Heart right ventricle (tissue), 16 donors: Measurements from ENCODE around the gene SMIM17. TPM values are rescaled to one million over a fixed set of nuclear protein-coding genes. Genes with fewer than 3 reads are reported as not detected.

Experiments
- ATAC-seq, 8 donors: fragments of 200-7000 bp; cut with Tn5 transposase; one replicate each; pipeline ENCODE4 v1.9.1; 2020; ENCODE audit warnings: mild to moderate bottlenecking in 8 of 8, moderate library complexity in 8 of 8, moderate number of reproducible peaks in 1 of 8
- DNase-seq, 2 donors: peaks; one replicate each; pipeline ENCODE4 v3.0.0-alpha.2; 2020
- H3K27ac ChIP-seq, 10 donors: fragments of 200-600 bp; sonication (generic) in 2 of 10; one replicate each; pipeline versions ENCODE4 v1.5.0 to v1.8.0; 2020 to 2022; ENCODE audit warnings: mild to moderate bottlenecking in 3 of 10
- H3K27me3 ChIP-seq, 7 donors: fragments of 200-600 bp; one replicate each; pipeline ENCODE4 v1.8.0; 2021 to 2022; ENCODE audit warnings: mild to moderate bottlenecking in 2 of 7
- H3K36me3 ChIP-seq, 9 donors: fragments of 200-600 bp; sonication (generic) in 1 of 9; one replicate each; pipeline versions ENCODE4 v1.5.0 to v1.8.0; 2020 to 2022; ENCODE audit warnings: mild to moderate bottlenecking in 2 of 9
- H3K4me1 ChIP-seq, 9 donors: fragments of 200-600 bp; sonication (generic) in 1 of 9; one replicate each; pipeline versions ENCODE4 v1.5.0 to v1.8.0; 2020 to 2022; ENCODE audit warnings: mild to moderate bottlenecking in 4 of 9
- H3K4me3 ChIP-seq, 10 donors: fragments of 200-600 bp; sonication (generic) in 2 of 10; one replicate each; pipeline versions ENCODE4 v1.5.0 to v1.8.0; 2020 to 2022; ENCODE audit warnings: mild to moderate bottlenecking in 7 of 10, moderate library complexity in 2 of 10
- H3K9me3 ChIP-seq, 11 donors: fragments of 200-600 bp in 10 of 11; sonication (generic) in 2 of 11; one replicate each; pipeline versions ENCODE4 v1.5.0 to v1.8.0; 2013 to 2022; ENCODE audit warnings: mild to moderate bottlenecking in 2 of 11, control low read depth in 1 of 11, moderate library complexity in 1 of 11
- WGBS, 2 donors: extraction: QIAGEN DNeasy Blood & Tissue Kit; methylation state at CpG; one replicate each; pipeline ENCODE4 v1.1.7; 2013; ENCODE audit warnings: inconsistent platforms in 1 of 2; 5-methylcytosine and 5-hydroxymethylcytosine counted together
- intact Hi-C, 10 donors: fragments of 100-400 bp; cut with DNase I; formaldehyde crosslinking; loops; one replicate each; pipeline versions ENCODE4 v1.11.1 to v1.14.2; 2022
- polyA plus RNA-seq, 2 donors: library from polyadenylated mRNA; stranded (reverse); fragments of 200-250 nt; gene quantifications; one replicate each; pipeline ENCODE4 v1.2.3, GENCODE V29; 2013
- total RNA-seq, 10 donors: library from RNA; stranded (reverse); fragmentation: NEBNext Ultra II Directional in 3 of 10; extraction: Animal tissue kit (Norgen Biotek cat#: 25700) in 3 of 10; gene quantifications; one replicate each; pipeline versions ENCODE4 v1.2.1 to v1.2.4, GENCODE V29; 2021 to 2023
- TF ChIP-seq, protein P1 (sequence below), 9 donors: fragments of 200-600 bp; sonication (generic) in 2 of 9; IDR thresholded peaks; one replicate each; pipeline versions ENCODE4 v1.5.0 to v1.8.0; 2021 to 2022; ENCODE audit warnings: antibody characterized with exemption in 9 of 9, mild to moderate bottlenecking in 5 of 9, moderate library complexity in 1 of 9
- donor health status: Arrhythmogenic right ventricular cardiomyopathy.
- donor health status: ischemic (EF 13 %, LVEDD 7.1; RV severe dilation, severe dysfunction).
- donor health status: healthy with polysubstance abuse.
- donor health status: DM: no; HTN: yes; CAD: no.
- donor health status: DM: no; HTN: no; CAD: no.
- donor health status: ischemic (EF 25% LVEDD 6.9; RV normal size, moderate dysfunction).
- donor health status: ischemic (EF 25% LVEDD 5.7; RV mildly dilated, moderate dysfunction).
- donor health status: healthy.
- donor health status: DM: yes; HTN: yes; CAD: no.
- donor health status: Ischemic cardiomyopathy.
- donor health status: ischemic (EF 35%, LVEDD 5.7; RV mildly dilated, moderate dysfunction).
- donor health status: nonischemic (EF 11% LVEDD 7.7; RV severe dilation, severe dysfunction).
- donor health status: DM: yes; HTN: yes; CAD: no.
- donor health status: PGD.
- donor health status: ischemic (EF 29% LVEDD 5.4; RV normal size, mild dysfunction).
- donor health status: nonischemic (EF 23%, LVEDD 6.1; RV moderate dilation, normal function).

SMIM17 gene
- total and polyA plus RNA-seq, 12 donors = 0.14 to 0.67 (median 0.35) TPM; not detected in 5

DNA sequence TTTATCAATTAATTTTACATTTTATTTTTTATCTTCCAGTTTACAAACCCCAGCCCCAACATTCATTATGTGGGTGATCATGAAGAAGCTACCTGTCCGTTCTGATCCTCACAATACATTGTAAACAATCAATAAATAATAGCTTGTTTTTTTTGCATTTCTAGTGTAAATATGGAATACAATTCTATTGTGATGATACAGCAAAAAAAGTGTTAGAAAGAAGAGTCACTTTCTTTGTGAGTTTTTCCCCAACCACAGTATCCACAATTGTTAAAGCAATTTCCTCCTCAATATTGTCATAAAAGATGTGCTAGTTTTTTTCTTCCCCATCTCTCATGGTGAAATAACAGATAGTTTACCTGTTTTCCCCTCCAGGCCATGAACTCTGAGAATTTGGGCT lies 58.9 kb downstream of the SMIM17 start:
- peaks cover 0 to 85% (median 0%) of the 10 kb centered on the region in 11 donors for H3K9me3 ChIP-seq
- H3K4me1 ChIP-seq = no peaks in the 10 kb centered on the region
- whole genome bisulfite sequencing, 2 donors = 39 to 62% methylated on average over 1 of the region's 1 CpG
- H3K27me3 ChIP-seq = no peaks in the 10 kb centered on the region
- H3K36me3 ChIP-seq = no peaks in the 10 kb centered on the region
- no peak overlapping the region for H3K27ac ChIP-seq
- TF ChIP-seq, protein P1, sequence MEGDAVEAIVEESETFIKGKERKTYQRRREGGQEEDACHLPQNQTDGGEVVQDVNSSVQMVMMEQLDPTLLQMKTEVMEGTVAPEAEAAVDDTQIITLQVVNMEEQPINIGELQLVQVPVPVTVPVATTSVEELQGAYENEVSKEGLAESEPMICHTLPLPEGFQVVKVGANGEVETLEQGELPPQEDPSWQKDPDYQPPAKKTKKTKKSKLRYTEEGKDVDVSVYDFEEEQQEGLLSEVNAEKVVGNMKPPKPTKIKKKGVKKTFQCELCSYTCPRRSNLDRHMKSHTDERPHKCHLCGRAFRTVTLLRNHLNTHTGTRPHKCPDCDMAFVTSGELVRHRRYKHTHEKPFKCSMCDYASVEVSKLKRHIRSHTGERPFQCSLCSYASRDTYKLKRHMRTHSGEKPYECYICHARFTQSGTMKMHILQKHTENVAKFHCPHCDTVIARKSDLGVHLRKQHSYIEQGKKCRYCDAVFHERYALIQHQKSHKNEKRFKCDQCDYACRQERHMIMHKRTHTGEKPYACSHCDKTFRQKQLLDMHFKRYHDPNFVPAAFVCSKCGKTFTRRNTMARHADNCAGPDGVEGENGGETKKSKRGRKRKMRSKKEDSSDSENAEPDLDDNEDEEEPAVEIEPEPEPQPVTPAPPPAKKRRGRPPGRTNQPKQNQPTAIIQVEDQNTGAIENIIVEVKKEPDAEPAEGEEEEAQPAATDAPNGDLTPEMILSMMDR (IDR thresholded peaks at IDR 0.05) = no peak
- no peak for DNase-seq
- ATAC-seq = no peak
- intact Hi-C loops = no loop called here
- no peak overlapping the region for H3K4me3 ChIP-seq

DNA sequence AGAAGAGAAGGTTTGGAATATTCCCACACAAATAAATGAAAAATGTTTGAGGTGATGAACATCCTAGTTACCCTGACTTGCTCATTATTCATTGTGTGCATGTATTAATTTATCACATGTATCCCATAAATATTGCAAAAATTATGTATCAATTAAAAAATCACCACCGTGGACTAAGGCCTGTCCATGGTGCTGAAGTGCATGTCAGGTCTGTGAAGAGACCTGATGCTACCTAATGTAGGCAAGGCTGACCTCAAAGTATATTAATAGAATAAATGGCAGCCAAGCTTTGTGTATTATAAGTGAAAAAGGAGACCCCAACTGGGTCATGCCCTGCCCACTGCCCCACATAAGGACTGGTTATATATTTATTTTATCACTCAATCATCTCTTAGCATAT lies 63.0 kb downstream of the SMIM17 start:
- TF ChIP-seq, protein P1 (IDR thresholded peaks at IDR 0.05) = no peak
- no peaks in the 10 kb centered on the region for H3K27me3 ChIP-seq
- no peaks in the 10 kb centered on the region for H3K36me3 ChIP-seq
- ATAC-seq (no peak), DNase-seq (no peak)
- WGBS, 2 donors = 46 to 55% methylated on average over 1 of the region's 1 CpG
- intact Hi-C loops = no loop called here
- no peaks in the 10 kb centered on the region for H3K4me1 ChIP-seq
- no peak overlapping the region for H3K27ac ChIP-seq
- no peak overlapping the region for H3K4me3 ChIP-seq
- peaks cover 0 to 63% (median 0%) of the 10 kb centered on the region in 11 donors for H3K9me3 ChIP-seq

Other genes starting within 250 kb of the SMIM17 start
- gene ZNF582, start 249.6 kb upstream of the SMIM17 start, total RNA-seq = 1 to 10 TPM; 3.0 to 6.2 (median 4.5) TPM
- gene ZNF582, start 249.6 kb upstream of the SMIM17 start, polyA plus RNA-seq = 1 to 10 TPM; 4.2 to 5.7 TPM
- gene ZNF583, start 238.8 kb upstream of the SMIM17 start, total RNA-seq = 1 to 10 TPM; 4.6 to 7.1 (median 5.4) TPM
- 1 to 10 TPM; 2.6 to 3.1 TPM for gene ZNF583, start 238.8 kb upstream of the SMIM17 start, polyA plus RNA-seq
- 1 to 10 TPM; 3.0 to 6.8 (median 4.7) TPM for gene ZNF667, start 165.8 kb upstream of the SMIM17 start, total RNA-seq
- gene ZNF667, start 165.8 kb upstream of the SMIM17 start, polyA plus RNA-seq = 1 to 10 TPM; 1.5 to 6.9 TPM
- 1 to 10 TPM; 3.9 to 7.7 (median 5.5) TPM for gene ZNF471, start 135.3 kb upstream of the SMIM17 start, total RNA-seq
- gene ZNF471, start 135.3 kb upstream of the SMIM17 start, polyA plus RNA-seq = 1 to 10 TPM; 1.9 to 6.3 TPM
- gene ZFP28, start 104.2 kb upstream of the SMIM17 start, total RNA-seq = 1 to 10 TPM; 5.2 to 9.1 (median 6.7) TPM
- 1 to 10 TPM; 4.1 to 5.3 TPM for gene ZFP28, start 104.2 kb upstream of the SMIM17 start, polyA plus RNA-seq
- 1 to 10 TPM; 2.5 to 5.9 (median 4.9) TPM for gene ZNF470, start 75.7 kb upstream of the SMIM17 start, total RNA-seq
- gene ZNF470, start 75.7 kb upstream of the SMIM17 start, polyA plus RNA-seq = 10 to 100 TPM in 1 of 2 donors, 1 to 10 TPM in 1; 3.7 to 12.1 TPM
- gene ZNF71, start 47.9 kb upstream of the SMIM17 start, total RNA-seq = 1 to 10 TPM; 4.4 to 7.2 (median 6.1) TPM
- 1 to 10 TPM; 2.9 to 5.3 TPM for gene ZNF71, start 47.9 kb upstream of the SMIM17 start, polyA plus RNA-seq
- gene ZNF835, start 28.6 kb downstream of the SMIM17 start, total RNA-seq = 1 to 10 TPM; 2.0 to 8.8 (median 3.8) TPM
- 1 to 10 TPM; 1.2 to 1.3 TPM for gene ZNF835, start 28.6 kb downstream of the SMIM17 start, polyA plus RNA-seq
- 10 to 100 TPM in 1 of 10 donors, 1 to 10 TPM in 9; 6.9 to 10.3 (median 7.7) TPM for gene PEG3, start 197.6 kb downstream of the SMIM17 start, total RNA-seq
- gene PEG3, start 197.6 kb downstream of the SMIM17 start, polyA plus RNA-seq = 1 to 10 TPM; 1.8 to 3.0 TPM
- under 1 TPM in 3 of 10 donors, not detected in 7; 0.13 to 0.15 (median 0.14) TPM for gene ZIM2, start 197.6 kb downstream of the SMIM17 start, total RNA-seq
- gene ZIM2, start 197.6 kb downstream of the SMIM17 start, polyA plus RNA-seq = under 1 TPM in 1 of 2 donors, not detected in 1; 0.06 TPM